WERI-Rb-1 (cell line): ENCODE results near the gene PTPRB.

Experiments used
- DNase-seq: peaks from one replicate; pipeline ENCODE4 v3.0.0-alpha.2; 2020
- H3K27ac ChIP-seq: fragments of 250-450 bp; sonication (Bioruptor Pico); 2 replicates; pipeline ENCODE4 v1.5.1; 2020; ENCODE audit warnings: mild to moderate bottlenecking, moderate library complexity
- H3K27me3 ChIP-seq: fragments of 250-450 bp; sonication (Bioruptor Pico); 2 replicates; pipeline ENCODE4 v1.5.1; 2021; ENCODE audit warnings: mild to moderate bottlenecking, low read depth, moderate library complexity; ENCODE audit not compliant: insufficient read depth, severe bottlenecking
- H3K36me3 ChIP-seq: fragments of 250-450 bp; sonication (Bioruptor Pico); 2 replicates; pipeline ENCODE4 v1.5.1; 2020; ENCODE audit warnings: mild to moderate bottlenecking, moderate library complexity
- H3K4me3 ChIP-seq: 2 replicates; pipeline ENCODE4 v1.5.1; 2011; ENCODE audit warnings: low read depth, mild to moderate bottlenecking, control low read depth, low read length
- H3K9me3 ChIP-seq: fragments of 250-450 bp; sonication (Bioruptor Pico); 2 replicates; pipeline ENCODE4 v1.5.1; 2021; ENCODE audit warnings: mild to moderate bottlenecking, moderate library complexity; ENCODE audit not compliant: severe bottlenecking
- TF ChIP-seq, protein P1 (sequence below): IDR thresholded peaks from 2 replicates; pipeline ENCODE4 v1.5.1; 2011; ENCODE audit warnings: low read depth, mild to moderate bottlenecking, control low read depth, inconsistent platforms, low read length

PTPRB gene

DNA sequence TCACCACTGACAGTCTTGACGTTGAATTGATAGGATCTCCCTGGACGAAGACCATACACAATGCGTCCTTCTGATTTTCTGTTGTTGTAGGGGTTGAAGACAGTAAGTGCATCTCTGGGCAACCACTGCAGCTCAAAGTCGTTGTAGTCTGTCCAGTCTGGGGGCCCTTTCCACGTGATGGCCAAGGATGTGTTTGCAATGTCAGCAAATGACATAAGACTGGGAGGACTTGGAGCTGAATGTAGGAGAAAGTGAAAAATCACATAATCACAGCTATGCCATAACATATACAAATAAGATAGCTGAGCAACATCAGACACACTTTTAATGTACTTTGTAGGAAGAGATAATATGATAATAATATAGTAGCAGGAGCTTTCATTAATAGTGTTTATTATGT, 77.8 kb downstream of the PTPRB start:
- Histone ChIP-seq H3K36me3 (no peaks in the 10 kb centered on the region), H3K4me3 (no peak overlapping the region), H3K9me3 (no peaks in the 10 kb centered on the region), H3K27me3 (no peaks in the 10 kb centered on the region), H3K27ac (no peak overlapping the region)
- TF ChIP-seq, protein P1, sequence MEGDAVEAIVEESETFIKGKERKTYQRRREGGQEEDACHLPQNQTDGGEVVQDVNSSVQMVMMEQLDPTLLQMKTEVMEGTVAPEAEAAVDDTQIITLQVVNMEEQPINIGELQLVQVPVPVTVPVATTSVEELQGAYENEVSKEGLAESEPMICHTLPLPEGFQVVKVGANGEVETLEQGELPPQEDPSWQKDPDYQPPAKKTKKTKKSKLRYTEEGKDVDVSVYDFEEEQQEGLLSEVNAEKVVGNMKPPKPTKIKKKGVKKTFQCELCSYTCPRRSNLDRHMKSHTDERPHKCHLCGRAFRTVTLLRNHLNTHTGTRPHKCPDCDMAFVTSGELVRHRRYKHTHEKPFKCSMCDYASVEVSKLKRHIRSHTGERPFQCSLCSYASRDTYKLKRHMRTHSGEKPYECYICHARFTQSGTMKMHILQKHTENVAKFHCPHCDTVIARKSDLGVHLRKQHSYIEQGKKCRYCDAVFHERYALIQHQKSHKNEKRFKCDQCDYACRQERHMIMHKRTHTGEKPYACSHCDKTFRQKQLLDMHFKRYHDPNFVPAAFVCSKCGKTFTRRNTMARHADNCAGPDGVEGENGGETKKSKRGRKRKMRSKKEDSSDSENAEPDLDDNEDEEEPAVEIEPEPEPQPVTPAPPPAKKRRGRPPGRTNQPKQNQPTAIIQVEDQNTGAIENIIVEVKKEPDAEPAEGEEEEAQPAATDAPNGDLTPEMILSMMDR = no peak
- DNase-seq = no peak

DNA sequence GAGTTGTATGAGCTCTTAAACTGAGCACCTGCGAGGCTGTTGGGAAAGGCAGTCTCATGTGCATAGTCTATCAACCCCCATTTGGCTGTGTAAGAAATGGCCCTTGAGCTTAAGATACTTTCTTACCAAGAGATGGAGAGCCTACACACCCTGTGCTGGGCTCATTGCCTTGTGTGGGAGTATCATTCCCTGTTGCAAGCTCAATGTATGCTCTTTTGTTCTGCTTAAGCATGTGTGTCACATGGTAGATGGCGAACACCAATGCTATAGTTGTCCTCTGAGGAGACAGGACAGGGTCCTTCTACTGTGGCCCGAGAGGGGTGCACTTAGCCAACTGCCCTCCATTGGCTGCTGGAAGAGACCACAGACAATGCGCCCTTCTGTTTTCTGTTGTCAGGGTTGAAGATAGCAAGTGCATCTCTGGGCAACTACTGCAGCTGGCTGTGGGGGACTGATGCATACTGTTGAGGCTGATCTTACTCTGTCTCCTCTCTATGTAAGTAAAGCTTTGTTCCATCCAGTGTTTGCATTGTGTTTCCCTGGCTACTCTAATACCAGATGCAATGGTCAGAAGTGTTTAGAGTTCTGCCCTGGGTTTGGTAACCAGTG, 79.5 kb downstream of the PTPRB start:
- Histone ChIP-seq H3K36me3 (no peaks in the 10 kb centered on the region), H3K27me3 (no peaks in the 10 kb centered on the region), H3K9me3 (no peaks in the 10 kb centered on the region), H3K27ac (no peak overlapping the region), H3K4me3 (no peak overlapping the region)
- TF ChIP-seq, protein P1 = no peak
- no peak for DNase-seq

DNA sequence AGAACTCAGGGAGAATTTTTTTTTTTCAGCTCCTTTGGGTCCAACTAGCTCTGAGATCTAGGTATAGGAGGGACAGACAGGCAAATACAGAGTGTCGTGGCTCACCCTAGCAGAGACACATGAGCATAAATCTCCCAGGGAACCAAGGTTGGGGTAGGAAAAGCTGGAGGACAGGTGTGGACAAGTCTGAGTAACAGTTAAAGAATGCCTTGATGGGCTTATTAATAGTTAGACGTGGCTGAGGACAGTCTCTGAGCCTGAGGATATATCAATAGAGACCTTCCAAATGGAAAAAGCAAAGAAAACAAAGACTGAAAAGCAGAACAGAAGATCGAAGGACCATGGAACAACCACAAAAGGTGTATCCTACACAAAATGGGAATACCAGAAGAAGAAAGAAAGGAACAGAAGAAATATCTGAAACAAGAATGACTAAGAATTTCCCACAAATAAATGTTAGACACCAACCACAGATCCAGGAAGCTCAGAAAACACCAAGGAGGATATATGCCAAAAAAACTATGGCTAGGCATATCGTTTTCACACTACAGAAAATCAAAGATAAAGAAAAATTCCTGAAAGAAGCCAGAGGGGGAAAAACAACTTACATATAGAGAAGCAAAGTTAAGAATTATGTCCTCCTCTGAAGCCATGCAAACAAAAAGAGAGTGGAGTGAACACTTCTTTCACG, 80.9 kb downstream of the PTPRB start:
- Histone ChIP-seq H3K9me3 (no peaks in the 10 kb centered on the region), H3K27ac (no peak overlapping the region), H3K4me3 (no peak overlapping the region), H3K27me3 (no peaks in the 10 kb centered on the region), H3K36me3 (no peaks in the 10 kb centered on the region)
- TF ChIP-seq, protein P1 = no peak
- no peak for DNase-seq

DNA sequence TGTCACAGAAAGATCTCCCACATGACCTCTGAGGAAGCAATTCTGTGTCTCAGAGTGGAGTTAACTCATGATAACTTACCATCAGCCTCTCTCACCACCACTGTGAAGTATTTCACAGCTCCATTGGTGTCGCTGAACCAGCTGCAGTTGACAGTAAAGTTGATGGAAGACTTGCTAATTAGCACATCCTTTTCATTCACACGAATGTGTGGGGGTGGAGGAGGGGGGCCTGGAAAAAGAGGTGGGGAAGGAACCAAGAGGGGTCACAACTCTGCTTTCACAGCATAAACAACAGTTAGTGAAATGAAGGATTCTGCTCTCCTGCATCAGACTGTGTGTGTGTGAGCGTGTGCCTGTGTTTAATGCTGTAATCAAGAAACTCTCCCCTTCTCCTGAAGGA, 82.1 kb downstream of the PTPRB start:
- DNase-seq = no peak
- no peak overlapping the region for H3K4me3 ChIP-seq
- no peak overlapping the region for H3K27ac ChIP-seq
- no peaks in the 10 kb centered on the region for H3K9me3 ChIP-seq
- no peaks in the 10 kb centered on the region for H3K36me3 ChIP-seq
- TF ChIP-seq, protein P1 = no peak
- H3K27me3 ChIP-seq = no peaks in the 10 kb centered on the region

DNA sequence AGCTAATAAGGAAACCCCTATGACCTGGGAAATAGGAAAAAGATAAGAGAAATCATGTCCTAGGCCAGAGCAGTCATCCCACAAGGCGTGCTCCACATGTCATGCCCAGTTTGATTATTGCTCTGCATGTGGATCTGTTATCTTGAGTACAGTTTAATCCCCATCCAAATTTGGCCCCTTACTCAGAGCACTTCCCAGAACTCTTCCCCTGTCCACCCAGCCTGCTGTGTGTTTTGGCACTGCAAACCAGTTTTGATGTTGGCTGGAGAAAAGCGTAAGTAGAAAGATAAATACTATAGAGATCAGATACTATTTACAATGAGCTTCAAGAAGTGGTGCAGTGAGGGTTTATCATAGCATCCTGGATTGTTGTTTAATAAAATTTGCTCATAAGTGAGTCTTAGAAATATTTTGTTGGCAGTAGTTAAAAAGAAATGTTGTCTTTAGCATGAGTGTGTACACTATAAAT, 83.8 kb downstream of the PTPRB start:
- H3K9me3 ChIP-seq = no peaks in the 10 kb centered on the region
- no peak overlapping the region for H3K4me3 ChIP-seq
- H3K27ac ChIP-seq = no peak overlapping the region
- TF ChIP-seq, protein P1 = no peak
- no peak for DNase-seq
- no peaks in the 10 kb centered on the region for H3K27me3 ChIP-seq
- H3K36me3 ChIP-seq = no peaks in the 10 kb centered on the region

DNA sequence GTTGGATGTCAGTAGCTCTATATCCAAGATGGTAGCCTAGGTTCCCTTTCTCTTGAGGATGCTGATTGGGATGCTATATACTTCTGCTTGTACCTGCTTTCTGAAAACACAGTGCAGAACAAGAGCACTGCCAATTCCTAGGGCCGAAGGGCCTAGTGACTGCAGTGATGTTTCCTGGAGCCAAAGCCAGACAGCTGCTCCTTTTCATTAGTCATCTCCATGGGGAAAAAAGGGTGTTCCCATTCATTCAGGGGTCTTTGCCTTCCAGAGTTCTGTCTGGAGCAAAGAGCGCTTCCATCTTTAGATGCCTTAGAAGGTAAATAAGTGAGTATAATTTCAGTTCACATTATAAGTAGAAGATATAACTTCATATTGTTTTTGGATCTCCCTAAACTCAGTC, 85.5 kb downstream of the PTPRB start:
- no peaks in the 10 kb centered on the region for H3K9me3 ChIP-seq
- TF ChIP-seq, protein P1 = no peak
- no peaks in the 10 kb centered on the region for H3K36me3 ChIP-seq
- no peak overlapping the region for H3K27ac ChIP-seq
- no peak overlapping the region for H3K4me3 ChIP-seq
- DNase-seq = no peak
- no peaks in the 10 kb centered on the region for H3K27me3 ChIP-seq
